ENCODE data around the gene MYT1. TPM values are rescaled to one million over a fixed set of nuclear protein-coding genes. Genes with fewer than 3 reads are reported as not detected.

Gene MYT1
- total and polyA plus RNA-seq, 2 of the 13 experiments (the other 11 are each of a cell fraction or from before 2014, with no cell fraction given) = 0.58 to 2.5 TPM

GRCh38 chr20:64161356-64162238 lies 2.7 kb upstream of the MYT1 start (continued):
- TF ChIP-seq ARNT (IDR thresholded peaks at IDR 0.05) = no peak
- TF ChIP-seq GABPA (IDR thresholded peaks at IDR 0.05; ENCODE audit: low read depth, low read length) = no peak
- TF ChIP-seq GABPA (CRISPR knock-in tag; IDR thresholded peaks at IDR 0.05; ENCODE audit: low read depth) = peak; percentile 46; the same call in 1 of the 2 replicates
- TF ChIP-seq ZNF292 (CRISPR knock-in tag; IDR thresholded peaks at IDR 0.05; ENCODE audit: borderline replicate concordance, low read depth) = peak; percentile 54; the same call in 1 of the 2 replicates
- no peak for TF ChIP-seq ZNF468 (CRISPR knock-in tag; IDR thresholded peaks at IDR 0.05)
- no peak for TF ChIP-seq PRPF4 (IDR thresholded peaks at IDR 0.05; ENCODE audit: low read depth, low read length, poor library complexity, severe bottlenecking)
- no peak for TF ChIP-seq PCBP1 (IDR thresholded peaks at IDR 0.05; ENCODE audit: borderline replicate concordance, low read depth, low read length)
- peak; percentile 84 for TF ChIP-seq THAP11 (CRISPR knock-in tag; IDR thresholded peaks at IDR 0.05)
- TF ChIP-seq GATA4 (IDR thresholded peaks at IDR 0.05; ENCODE audit: borderline replicate concordance, low read depth) = no peak
- TF ChIP-seq MIER2 (CRISPR knock-in tag; IDR thresholded peaks at IDR 0.05) = peak; percentile 100
- peak; percentile 88 for TF ChIP-seq E2F5 (CRISPR knock-in tag; conservative IDR thresholded peaks at IDR 0.05)
- TF ChIP-seq CENPT (CRISPR knock-in tag; IDR thresholded peaks at IDR 0.05; ENCODE audit: low read depth) = peak; percentile 87; the same call in 1 of the 2 replicates
- peak; percentile 99 for TF ChIP-seq AHR (CRISPR knock-in tag; IDR thresholded peaks at IDR 0.05)
- peak; percentile 18; the same call in 1 of the 2 replicates for TF ChIP-seq PBX2 (CRISPR knock-in tag; IDR thresholded peaks at IDR 0.05)
- TF ChIP-seq ZNF407 (CRISPR knock-in tag; IDR thresholded peaks at IDR 0.05; ENCODE audit: not compliant biosample characterization) = no peak
- peak; percentile 90 for TF ChIP-seq PHF5A (CRISPR knock-in tag; IDR thresholded peaks at IDR 0.05; ENCODE audit: low read depth, unreplicated experiment)
- peak; percentile 88 for TF ChIP-seq ZNF670 (CRISPR knock-in tag; IDR thresholded peaks at IDR 0.05; ENCODE audit: borderline replicate concordance)
- peak; percentile 100 for TF ChIP-seq NFKB2 (CRISPR knock-in tag; IDR thresholded peaks at IDR 0.05; ENCODE audit: borderline replicate concordance)
- peak; percentile 92 for TF ChIP-seq ZNF12 (CRISPR knock-in tag; IDR thresholded peaks at IDR 0.05)
- peak; percentile 71 for TF ChIP-seq GABPB1 (CRISPR knock-in tag; IDR thresholded peaks at IDR 0.05)

Data from HepG2 (cell line).